NCI-H2196 treated with DMSO at 0.1 percent for 48 hours (cell line): ENCODE results near the gene CCDC59.
"Not testable (repeated sequence)": the region's sequence is repeated elsewhere in the genome, so short reads cannot be mapped to it uniquely, and the experiment has no call there.

Experiments used
- DNase-seq: peaks from one replicate; lab custom pipeline; 2025; ENCODE audit not compliant: unreplicated experiment; lab: John Stamatoyannopoulos, UW

CCDC59 gene, protein sequence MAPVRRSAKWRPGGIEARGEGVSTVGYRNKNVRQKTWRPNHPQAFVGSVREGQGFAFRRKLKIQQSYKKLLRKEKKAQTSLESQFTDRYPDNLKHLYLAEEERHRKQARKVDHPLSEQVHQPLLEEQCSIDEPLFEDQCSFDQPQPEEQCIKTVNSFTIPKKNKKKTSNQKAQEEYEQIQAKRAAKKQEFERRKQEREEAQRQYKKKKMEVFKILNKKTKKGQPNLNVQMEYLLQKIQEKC

DNA sequence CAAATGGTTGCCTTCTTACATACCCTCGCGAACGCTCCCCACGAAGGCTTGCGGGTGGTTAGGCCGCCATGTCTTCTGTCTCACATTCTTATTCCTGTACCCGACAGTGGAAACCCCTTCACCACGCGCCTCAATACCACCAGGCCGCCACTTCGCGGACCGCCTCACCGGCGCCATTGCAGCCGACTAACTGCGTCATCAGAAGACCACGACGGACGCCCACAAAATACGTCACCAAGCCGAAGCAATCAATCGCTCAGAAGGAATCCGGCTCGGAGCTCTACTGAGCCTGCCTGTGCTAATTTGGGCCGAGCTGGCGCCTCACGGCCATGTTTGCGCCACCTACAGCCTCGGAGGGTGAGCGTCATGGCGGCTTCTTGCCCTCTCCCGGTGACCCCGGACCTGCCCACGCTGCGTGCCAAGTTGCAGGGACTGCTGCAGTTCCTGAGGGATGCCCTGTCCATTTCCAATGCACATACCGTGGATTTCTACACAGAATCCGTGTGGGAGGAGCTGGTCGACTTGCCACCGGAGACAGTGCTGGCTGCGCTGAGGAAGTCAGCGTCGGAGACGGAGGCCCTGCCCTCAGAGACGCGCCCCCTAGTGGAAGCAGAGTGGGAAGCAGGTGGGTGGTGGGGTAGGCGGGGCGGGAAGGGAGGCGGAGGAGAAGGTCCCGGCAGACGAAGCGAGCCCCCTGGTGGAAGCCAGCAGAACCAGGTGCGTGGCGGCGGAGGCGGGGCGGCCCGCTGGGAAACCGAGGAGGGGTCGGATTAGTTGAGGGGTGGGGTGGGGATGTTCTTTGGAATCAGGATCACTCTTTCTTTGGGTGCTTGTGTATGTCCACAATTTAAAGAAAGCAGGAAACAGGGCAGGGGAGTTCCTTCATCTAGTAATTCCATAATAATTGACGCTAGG lies at the start of gene CCDC59, which contains the start of gene METTL25:
Gene CCDC59 (minus strand): TSS at position 188 of the 915 bp plus-strand sequence. CDS start 11 bp downstream, at position 177.
Gene METTL25 (plus strand): TSS at position 330 of the 915 bp plus-strand sequence. CDS start 37 bp downstream, at position 367.
- peak; percentile 91 for DNase-seq

DNA sequence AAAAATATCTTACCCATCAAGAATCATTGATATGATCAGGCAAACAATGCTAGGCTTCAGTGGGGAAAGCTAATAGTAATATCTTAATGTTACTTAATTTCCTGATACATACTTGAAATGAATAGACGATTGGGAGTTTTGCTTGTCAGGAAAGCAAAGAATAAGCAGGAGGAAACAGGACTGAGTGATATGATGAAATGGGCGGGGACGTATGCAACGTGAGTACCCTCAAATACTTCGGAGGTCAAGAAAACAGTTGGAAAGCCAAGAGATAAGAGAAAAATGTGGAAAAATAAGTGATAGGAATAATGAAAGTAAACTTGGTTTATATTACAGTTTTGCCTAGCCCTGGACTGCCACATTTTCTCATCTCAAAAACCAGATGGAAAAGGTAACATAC lies 49.3 kb upstream of the CCDC59 start:
- no peak for DNase-seq

DNA sequence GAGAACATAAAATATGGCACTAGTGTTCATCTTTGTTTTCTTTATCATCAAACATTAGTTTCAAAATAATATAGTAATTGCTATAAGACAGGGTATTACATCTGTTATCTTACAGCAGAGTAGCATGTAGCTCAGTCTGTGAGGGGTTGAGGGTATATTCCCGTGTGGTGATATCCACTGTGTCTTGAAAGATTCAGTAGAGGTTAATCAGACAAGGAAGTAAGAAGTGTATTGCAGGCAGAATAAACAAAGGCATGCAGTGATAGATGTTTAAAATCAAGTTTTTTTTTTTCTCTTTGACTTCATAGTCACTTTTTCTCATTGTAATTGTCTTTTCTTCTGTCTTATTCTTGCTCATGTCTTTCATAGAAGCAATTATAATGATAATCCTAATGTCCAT lies 48.5 kb upstream of the CCDC59 start:
- DNase-seq = no peak

DNA sequence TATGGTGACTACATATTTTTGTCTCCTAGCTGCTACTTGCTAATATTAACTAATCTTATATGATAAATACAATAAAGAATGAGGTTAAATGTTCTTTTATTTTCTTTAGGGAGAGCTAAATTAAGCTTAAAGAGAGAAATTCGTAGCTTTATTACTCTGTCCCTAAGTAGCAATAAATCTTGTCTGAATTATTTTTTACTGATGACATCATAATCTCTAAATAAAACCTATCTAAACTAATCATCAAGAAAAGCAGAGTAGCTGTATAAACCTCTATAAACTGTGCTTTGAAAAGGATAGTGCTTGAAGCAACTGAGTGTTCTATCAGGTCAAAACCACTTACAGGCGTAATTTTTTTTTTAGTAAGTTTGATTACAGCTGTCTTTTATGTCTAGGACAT lies 42.6 kb upstream of the CCDC59 start:
- DNase-seq = no peak

DNA sequence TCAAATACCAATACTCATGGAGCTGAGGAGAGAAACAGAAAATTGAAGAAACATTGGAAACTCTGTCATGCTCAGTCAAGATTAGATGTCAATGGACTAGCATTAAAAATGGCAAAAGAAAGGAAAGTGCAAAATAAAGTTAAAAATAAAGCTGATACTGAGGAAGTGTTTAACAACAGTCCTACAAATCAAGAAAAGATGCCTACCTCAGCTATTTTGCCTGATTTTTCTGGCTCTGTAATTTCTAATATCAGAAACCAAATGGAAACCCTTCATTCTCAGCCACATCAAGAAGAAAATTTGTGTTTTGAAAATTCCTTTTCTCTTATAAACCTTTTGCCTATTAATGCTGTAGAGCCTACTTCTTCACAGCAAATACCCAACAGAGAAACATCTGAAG lies 40.7 kb upstream of the CCDC59 start:
- DNase-seq = no peak

DNA sequence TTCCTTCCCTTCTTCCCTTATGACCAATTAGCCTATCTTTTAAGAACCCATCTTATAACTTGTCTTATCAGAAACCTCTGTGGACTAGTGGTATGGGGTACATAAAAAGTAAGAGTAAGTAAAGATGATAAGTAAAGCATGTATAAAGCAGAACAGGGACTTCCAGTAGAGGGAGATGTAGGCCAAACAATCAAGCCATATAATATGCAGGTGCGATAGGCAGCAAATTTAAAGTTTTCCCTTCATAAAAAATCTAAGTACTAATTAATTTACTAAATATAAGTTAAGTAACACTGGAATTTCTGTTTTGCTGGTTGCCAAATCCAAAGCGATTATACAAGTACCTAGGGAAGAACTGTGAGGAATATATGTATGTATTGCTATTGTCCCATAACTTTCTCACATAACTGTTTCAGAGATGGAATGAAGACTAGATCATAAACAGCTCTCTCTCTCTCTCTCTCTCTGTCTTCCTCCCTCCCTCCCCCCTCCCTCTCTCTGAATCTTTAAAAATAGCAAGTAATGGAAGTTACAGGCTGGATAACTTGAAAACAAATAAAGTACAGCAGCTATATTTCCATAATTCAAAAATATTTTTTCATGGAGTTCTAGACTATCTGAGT lies 25.9 kb upstream of the CCDC59 start:
- no peak for DNase-seq

DNA sequence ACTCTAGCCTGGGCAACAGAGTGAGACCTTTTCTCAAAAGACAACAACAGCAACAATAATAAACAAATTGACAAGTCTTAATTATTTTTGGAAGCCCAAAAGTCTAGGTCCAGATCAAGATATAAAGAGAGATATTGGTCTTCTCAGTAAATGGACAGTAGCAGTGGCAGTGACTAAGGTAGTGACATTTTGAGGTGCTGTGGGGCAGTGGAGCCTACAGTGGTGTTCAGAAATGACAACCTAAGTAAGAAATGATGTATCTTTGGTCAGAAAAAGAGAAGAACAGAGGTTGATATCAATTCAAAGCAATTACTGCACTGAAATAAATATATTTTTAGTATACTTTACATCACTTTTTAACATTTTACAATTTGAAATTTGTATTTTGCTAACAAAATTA lies 20.8 kb upstream of the CCDC59 start:
- no peak for DNase-seq

DNA sequence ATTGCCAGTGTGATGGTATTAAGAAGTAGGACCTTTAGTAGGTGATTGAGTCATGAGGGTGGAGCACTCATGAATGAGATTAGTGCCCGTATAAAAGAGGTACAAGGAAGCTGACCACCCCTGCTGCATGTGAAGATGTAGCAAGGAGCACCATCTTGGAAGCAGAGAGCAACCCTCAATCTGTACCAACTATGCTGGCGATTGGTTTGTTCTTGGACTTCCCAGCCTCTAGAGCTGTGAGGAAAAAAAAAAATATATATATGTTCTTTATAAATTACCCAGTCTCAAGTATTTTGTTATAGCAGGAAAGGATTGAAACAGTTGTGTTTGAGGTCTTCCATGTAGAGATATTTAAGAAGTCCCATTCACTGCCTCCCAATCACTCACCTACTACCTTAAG lies 17.0 kb upstream of the CCDC59 start:
- no peak for DNase-seq

DNA sequence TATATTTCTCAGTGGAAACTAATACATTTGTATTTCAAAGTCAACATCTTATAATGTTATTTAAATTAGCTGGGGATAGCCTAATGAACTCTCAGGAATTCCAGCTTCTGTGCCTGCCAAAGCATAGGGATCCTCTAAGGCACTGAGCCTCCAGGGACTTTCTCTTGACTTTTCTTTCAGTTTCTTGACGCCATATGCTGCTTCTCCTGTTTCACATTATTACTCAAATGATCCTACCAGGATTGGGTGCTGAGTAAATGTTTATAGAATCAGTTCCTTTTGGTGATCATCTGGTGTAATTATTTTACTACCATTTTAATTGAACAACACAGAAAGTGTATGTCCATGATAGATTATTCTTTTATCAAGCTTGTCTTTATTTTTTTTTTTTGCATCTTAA lies 8.0 kb upstream of the CCDC59 start:
- no peak for DNase-seq

DNA sequence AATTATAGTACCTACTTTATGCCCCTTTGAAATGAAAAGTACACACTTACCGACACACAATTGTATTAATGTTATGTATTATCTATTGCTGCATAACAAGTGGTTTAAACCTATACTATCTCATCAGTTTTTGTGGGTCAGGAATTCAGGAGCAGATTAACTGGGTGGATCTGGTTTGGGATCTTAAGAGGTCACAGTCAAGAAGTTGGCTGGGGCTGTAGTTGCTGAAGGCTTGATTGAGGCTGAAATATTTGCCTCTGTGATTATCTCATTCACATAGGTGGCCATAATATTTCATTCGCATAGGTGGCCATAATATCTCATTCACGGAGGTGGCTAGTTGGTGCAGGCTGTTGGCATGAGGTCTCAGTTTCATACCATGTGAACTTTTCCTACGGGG lies 5.8 kb upstream of the CCDC59 start:
- DNase-seq = no peak

DNA sequence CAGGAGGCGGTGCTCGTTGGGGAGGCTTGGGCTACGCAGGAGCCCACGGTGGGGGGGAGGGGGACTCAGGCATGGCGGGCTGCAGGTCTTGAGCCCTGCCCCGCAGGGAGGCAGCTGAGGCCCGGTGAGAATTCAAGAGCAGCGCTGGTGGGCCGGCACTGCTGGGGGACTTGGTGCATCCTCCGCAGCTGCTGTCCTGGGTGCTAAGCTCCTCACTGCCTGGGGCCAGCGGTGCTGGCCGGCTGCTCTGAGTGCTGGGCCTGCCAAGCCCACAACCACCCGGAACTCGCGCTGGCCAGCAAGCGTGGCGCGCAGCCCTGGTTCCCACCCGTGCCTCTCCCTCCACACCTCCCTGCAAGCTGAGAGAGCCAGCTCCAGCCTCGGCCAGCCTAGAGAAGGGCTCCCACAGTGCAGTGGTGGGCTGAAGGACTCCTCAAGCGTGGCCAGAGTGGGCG lies 3.3 kb upstream of the CCDC59 start:
- no peak for DNase-seq

DNA sequence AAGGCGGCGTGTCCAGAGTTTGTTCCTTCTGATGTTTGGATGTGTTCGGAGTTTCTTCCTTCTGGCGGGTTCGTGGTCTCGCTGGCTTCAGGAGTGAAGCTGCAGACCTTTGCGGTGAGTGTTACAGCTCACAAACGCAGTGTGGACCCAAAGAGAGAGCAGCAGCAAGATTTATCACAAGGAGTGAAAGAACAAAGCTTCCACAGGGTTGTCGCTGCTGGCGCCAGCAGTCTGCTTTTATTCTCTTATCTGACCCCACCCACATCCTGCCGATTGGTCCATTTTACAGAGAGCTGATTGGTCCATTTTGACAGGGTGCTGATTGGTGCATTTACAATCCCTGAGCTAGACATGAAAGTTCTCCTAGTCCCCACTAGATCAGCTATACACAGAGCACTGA lies 2.6 kb upstream of the CCDC59 start:
- DNase-seq = not testable (repeated sequence)

DNA sequence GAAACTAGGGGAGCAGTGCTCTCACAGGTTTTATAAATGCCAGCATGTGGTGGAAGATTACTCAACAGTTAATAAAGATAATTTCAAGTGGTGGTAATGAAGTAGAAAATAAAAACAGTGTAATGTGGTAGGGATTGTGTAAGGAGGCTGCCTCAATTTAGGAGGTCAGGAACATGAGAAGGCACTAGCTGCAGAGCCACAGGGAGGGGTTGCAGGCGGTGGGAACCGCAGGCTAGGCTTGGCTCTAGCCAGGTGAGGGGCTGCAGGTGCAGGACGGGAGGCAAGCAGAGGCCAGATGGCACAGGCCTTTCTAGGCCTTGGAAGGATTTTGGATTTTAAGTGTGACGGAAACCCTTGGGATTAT lies 910 bp upstream of the CCDC59 start:
- no peak for DNase-seq

DNA sequence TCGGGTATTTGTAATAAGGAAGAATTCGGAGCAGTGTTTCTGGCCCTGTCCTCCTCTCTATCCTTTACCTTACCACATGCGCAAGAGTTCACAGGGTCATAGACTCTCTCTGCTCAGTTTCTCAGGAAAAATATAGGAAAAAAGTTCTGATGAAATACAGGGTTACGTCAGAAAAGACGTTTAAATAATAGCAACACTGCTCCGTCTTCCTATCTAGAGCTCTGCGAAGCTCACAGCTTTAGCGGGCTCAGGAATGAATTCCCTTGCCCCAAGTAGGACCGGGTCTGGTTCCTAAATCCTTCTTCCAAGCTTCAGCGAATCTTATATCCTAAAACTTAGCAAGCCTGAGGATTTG lies 365 bp downstream of the CCDC59 start:
- DNase-seq = no peak

DNA sequence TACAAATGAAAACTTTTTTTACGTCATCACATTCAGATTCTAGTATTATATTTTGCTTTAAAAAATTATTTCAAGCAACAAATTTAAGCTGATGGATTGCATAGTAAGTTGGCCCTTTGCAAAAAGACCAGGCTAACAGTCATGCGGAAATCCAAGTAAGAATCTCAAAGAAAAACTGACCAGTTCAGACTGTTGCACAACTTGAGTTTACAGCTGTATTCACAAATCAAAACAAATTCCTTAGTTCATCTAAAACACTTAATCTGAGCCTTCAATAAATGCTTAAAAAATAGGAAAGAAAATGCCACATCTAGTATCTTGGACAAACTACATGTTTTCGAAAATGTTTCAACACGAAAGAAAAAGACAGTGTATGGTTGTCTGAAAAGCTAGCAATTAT lies 847 bp downstream of the CCDC59 start:
- DNase-seq = no peak

DNA sequence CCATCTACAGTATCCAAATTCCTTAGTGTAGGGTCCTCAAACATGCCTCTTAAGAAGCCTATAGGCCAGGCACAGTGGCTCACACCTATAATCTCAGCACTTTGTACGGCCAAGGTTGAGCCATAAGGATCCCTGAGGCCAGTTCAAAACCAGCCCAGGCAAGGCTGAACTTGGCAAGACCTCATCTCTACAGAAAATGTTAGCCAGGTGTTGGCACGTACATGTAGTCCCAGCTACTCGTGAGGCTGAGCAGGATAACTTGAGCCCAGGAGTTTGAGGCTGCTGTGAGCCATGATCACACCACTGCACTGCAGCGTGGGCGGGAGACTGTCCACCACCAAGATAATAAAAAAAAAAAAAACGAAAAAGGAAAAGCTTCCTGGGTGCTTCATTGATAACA lies 6.8 kb downstream of the CCDC59 start:
- no peak for DNase-seq

DNA sequence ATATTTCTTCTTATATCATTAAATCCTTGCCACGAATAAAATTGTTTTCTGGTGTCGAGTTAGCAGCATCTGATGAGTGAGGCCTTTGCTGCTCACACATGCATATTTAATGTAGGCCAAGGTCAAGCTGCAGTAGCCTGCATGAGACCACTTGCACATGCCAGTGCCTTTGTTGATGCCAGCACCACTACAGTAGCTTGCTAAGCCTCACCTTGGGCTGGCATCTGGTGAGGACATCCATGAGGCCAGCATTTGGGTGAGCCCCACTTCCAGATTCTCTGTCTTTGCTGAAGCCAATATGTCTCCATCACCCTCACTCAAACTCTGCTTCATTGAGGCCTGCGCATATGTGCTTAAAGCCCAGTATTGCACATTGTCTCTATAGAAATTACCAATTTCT lies 8.0 kb downstream of the CCDC59 start:
- DNase-seq = no peak

DNA sequence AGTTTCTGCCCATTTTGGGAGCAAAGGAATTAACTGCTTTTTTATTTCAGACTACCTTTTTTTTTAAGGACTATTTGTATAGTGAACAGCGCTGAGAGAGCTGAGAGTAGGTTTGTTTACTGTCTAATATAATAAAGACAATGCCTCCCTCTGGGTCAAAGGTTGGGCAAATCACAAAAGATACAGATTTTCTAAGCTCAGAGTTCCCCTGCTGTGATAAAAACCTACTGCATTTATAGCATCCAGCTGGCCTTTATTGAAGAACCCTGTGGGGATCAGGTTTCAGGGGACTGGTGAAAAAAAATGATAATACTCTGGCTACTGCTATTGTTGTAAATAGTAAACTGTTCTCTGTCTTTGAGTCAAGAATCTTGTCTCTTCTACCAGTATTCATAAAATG lies 28.7 kb downstream of the CCDC59 start:
- peak; percentile 21 for DNase-seq

DNA sequence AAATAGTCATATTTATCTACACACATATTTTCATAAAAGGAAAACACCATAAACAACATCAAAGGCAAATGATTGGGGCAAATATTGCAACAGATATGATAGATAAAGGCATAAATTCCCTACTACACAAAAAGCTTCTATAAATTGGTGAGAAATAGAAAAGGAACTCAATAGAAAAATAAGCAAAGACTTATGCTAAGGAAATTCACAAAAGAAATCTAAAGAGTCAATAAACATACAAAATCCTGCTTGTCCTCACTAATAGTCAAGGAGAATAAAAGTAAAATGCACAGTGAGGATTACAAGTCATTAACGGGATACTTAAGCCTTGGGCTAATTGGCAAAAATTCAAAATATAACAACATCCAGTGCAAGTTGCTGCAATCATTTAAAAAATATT lies 30.3 kb downstream of the CCDC59 start:
- no peak for DNase-seq

DNA sequence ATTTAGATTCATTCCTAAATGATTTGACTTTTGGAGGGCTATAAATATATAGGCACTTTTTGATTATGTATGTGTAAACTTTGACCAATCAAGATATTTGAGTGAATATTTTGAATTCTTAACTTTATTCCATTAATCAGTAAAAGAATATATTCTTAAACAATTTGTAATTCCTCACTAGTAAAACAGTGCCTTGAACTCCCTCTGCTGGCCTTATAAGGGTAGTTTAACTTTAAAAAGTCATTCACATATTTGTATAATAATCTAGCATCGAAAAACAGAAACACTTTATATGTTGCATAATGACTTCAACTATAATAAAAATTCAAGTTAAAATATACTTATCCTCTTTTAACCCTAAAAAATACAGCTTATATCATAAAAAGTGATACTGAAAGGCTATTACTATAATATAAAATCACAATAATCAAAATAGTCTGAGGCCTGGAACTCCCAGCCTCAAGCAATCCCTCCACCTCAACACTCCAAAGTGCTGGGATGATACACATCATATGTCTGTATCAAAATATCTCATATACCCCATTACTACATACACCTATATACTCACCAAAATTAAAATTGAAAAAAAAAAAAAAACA lies 31.2 kb downstream of the CCDC59 start:
- no peak for DNase-seq

DNA sequence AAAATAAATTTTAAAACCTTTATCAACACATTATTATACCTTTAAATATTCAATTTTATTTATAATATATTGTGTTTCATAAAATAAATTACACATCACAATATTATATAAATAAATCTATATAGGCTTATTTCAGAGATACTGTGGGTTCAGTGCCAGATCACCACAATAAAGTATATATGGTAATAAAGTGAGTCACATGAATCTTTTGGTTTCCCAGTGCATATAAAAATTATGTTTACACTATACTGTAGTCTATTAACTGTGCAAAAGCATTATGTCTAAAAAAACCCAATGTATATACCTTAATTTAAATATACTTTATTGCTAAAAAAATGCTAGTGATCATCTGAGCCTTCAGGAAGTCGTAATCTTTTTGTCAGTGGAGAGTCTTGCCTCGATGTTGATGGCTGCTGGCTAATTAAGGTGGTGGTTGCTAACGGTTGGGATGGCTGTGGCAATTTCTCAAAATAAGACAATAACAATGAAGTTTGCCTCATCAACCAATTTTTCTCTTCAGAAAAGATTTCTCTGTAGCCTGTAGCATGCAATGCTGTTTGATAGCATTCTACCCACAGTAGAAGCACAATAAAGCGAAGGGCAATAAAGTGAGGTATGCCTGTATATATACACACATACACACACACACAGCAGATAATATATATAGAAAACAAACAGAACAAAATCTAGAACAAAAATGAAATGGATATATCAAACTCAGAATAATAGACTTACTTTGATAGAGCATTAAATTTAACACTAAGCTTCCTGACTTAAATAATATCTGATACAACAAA lies 32.4 kb downstream of the CCDC59 start:
- DNase-seq = no peak
